ENCODE results near the gene MRPS24.
"Not testable (repeated sequence)": the region's sequence is repeated elsewhere in the genome, so short reads cannot be mapped to it uniquely, and the experiment has no call there.

Gene MRPS24

GRCh38 chr7:43869006-43869866 lies at the start of gene MRPS24:
Gene MRPS24, minus strand, starts transcription at chr7:43869517. Its CDS starts 22 bp downstream, at chr7:43869495.
- peak; percentile 98 for DNase-seq

- DNase-seq: no peak
Observed at GRCh38 chr7:43915907-43916306, 46.6 kb upstream of the MRPS24 start.

- DNase-seq: no peak
Observed at GRCh38 chr7:43914795-43915194, 45.5 kb upstream of the MRPS24 start.

- peak; percentile 75 for DNase-seq
Observed at GRCh38 chr7:43906331-43907010, 37.2 kb upstream of the MRPS24 start, which contains the start of gene URGCP. Gene URGCP, minus strand, starts transcription at chr7:43906596. Its CDS starts 21 bp downstream, at chr7:43906575.

- DNase-seq: peak; percentile 57
Observed at GRCh38 chr7:43905956-43906330, 36.6 kb upstream of the MRPS24 start.

- peak; percentile 16 for DNase-seq
Observed at GRCh38 chr7:43905209-43905946, 36.1 kb upstream of the MRPS24 start.

GRCh38 chr7:43904533-43905208 lies 35.4 kb upstream of the MRPS24 start:
- no peak for DNase-seq

GRCh38 chr7:43902542-43903054 lies 33.3 kb upstream of the MRPS24 start:
- no peak for DNase-seq

GRCh38 chr7:43898571-43898970 lies 29.3 kb upstream of the MRPS24 start:
- DNase-seq: not testable (repeated sequence)

GRCh38 chr7:43895847-43896415 lies 26.6 kb upstream of the MRPS24 start:
- no peak for DNase-seq

- DNase-seq: no peak
Observed at GRCh38 chr7:43891069-43891955, 22.0 kb upstream of the MRPS24 start.

GRCh38 chr7:43890468-43890867 lies 21.2 kb upstream of the MRPS24 start:
- no peak for DNase-seq

GRCh38 chr7:43888993-43889945 lies 20.0 kb upstream of the MRPS24 start:
- no peak for DNase-seq

- no peak for DNase-seq
Observed at GRCh38 chr7:43884617-43885016, 15.3 kb upstream of the MRPS24 start.

GRCh38 chr7:43884209-43884608 lies 14.9 kb upstream of the MRPS24 start:
- DNase-seq: no peak

GRCh38 chr7:43880596-43880995 lies 11.3 kb upstream of the MRPS24 start:
- DNase-seq: no peak

GRCh38 chr7:43879477-43879876 lies 10.2 kb upstream of the MRPS24 start:
- no peak for DNase-seq

GRCh38 chr7:43878867-43879266 lies 9.6 kb upstream of the MRPS24 start:
- DNase-seq: no peak

GRCh38 chr7:43877968-43878864 lies 8.9 kb upstream of the MRPS24 start:
- DNase-seq: no peak
